OCI-LY7 (cell line): ENCODE measurements around the gene GPSM1. TPM values are rescaled to one million over a fixed set of nuclear protein-coding genes. Genes with fewer than 3 reads are reported as not detected.

Experiments used
- BruUV-seq: library from RNA; stranded (reverse); fragments of 400-500 nt; replicated peaks from 2 replicates; lab custom pipeline; 2021; lab: Mats Ljungman, UMichigan
- CTCF ChIA-PET: fragments of 300-600 bp; sonication (Branson Sonifier 250); formaldehyde crosslinking; loops from one replicate; lab custom pipeline; 2022; ENCODE audit warnings: antibody characterized with exemption; ENCODE audit not compliant: unreplicated experiment; lab: Charles Lee
- POLR2A ChIA-PET: fragments of 300-600 bp; sonication (Branson Sonifier 250); formaldehyde crosslinking; loops from one replicate; lab custom pipeline; 2022; ENCODE audit warnings: antibody characterized with exemption; lab: Charles Lee
- DNase-seq: peaks from one replicate; pipeline ENCODE4 v3.0.0-alpha.2; 2015; ENCODE audit warnings: low spot score
- H2AFZ ChIP-seq: fragments of 200-600 bp; sonication (generic), shearing (Covaris generic); 2 replicates; pipeline ENCODE4 v1.6.1; 2014; ENCODE audit warnings: mild to moderate bottlenecking, antibody characterized with exemption, low read length, moderate library complexity
- H3K27ac ChIP-seq: fragments of 200-600 bp; sonication (generic); 2 replicates; pipeline ENCODE4 v1.5.1; 2014; ENCODE audit warnings: mixed run types, low read depth, mild to moderate bottlenecking, moderate library complexity, low read length, inconsistent platforms; ENCODE audit not compliant: poor library complexity, severe bottlenecking
- H3K36me3 ChIP-seq: fragments of 200-600 bp; sonication (generic); 2 replicates; pipeline ENCODE4 v1.6.1; 2014; ENCODE audit warnings: mild to moderate bottlenecking, antibody characterized with exemption, low read length, moderate library complexity, mixed read lengths; ENCODE audit not compliant: insufficient read depth
- H3K4me1 ChIP-seq: fragments of 200-600 bp; sonication (generic); 2 replicates; pipeline ENCODE4 v1.5.1; 2014; ENCODE audit warnings: mild to moderate bottlenecking, low read length; ENCODE audit not compliant: insufficient read depth, poor library complexity, severe bottlenecking
- H3K4me2 ChIP-seq: fragments of 200-600 bp; sonication (generic); 2 replicates; pipeline ENCODE4 v1.6.1; 2014; ENCODE audit warnings: mild to moderate bottlenecking, low read length
- H3K4me3 ChIP-seq: fragments of 200-600 bp; sonication (generic); 2 replicates; pipeline ENCODE4 v1.5.1; 2014; ENCODE audit warnings: mild to moderate bottlenecking, low read depth, low read length; ENCODE audit not compliant: poor library complexity, severe bottlenecking
- H3K79me2 ChIP-seq: fragments of 200-600 bp; sonication (generic); 2 replicates; pipeline ENCODE4 v1.6.1; 2016; ENCODE audit warnings: low read depth, mild to moderate bottlenecking, low read length, moderate library complexity, mixed read lengths; ENCODE audit not compliant: insufficient read depth
- H3K9me2 ChIP-seq: fragments of 200-600 bp; sonication (generic); 2 replicates; pipeline ENCODE4 v1.6.1; 2016; ENCODE audit warnings: mild to moderate bottlenecking, low read length, mixed read lengths; ENCODE audit not compliant: insufficient read depth
- H3K9me3 ChIP-seq: fragments of 200-600 bp; sonication (generic); 2 replicates; pipeline ENCODE4 v1.6.1; 2014; ENCODE audit warnings: mild to moderate bottlenecking, mixed run types, low read length, mixed read lengths
- H4K20me1 ChIP-seq: fragments of 200-600 bp; sonication (generic); 2 replicates; pipeline ENCODE4 v1.6.1; 2014; ENCODE audit warnings: mild to moderate bottlenecking, antibody characterized with exemption, low read length, moderate library complexity, mixed read lengths; ENCODE audit not compliant: insufficient read depth
- CTCF ChIP-seq: fragments of 200-600 bp; sonication (generic); conservative IDR thresholded peaks from 2 replicates; pipeline ENCODE4 v1.5.1; 2014; ENCODE audit warnings: mild to moderate bottlenecking, antibody characterized with exemption, low read length, moderate library complexity, mixed read lengths
- EZH2phosphoT487 ChIP-seq: fragments of 200-600 bp; sonication (generic); IDR thresholded peaks from 2 replicates; pipeline ENCODE4 v1.6.1; 2018; ENCODE audit warnings: low read depth, borderline replicate concordance, mild to moderate bottlenecking, mixed run types, antibody characterized with exemption, low read length, moderate library complexity, mixed read lengths
- intact Hi-C: fragments of 100-400 bp; cut with micrococcal nuclease; formaldehyde crosslinking; loops from one replicate; pipeline ENCODE4 v1.10.0; 2022; ENCODE audit not compliant: unreplicated experiment
- total RNA-seq, 2 experiments: library from RNA; depleted of rRNA in 1 of 2; stranded (reverse); fragments of >200 nt in 1 of 2; shearing (Covaris generic) in 1 of 2; gene quantifications; 2 replicates each; pipeline ENCODE4 v1.2.3, GENCODE V29; 2014 to 2022

GPSM1 gene
- total RNA-seq, 2 experiments from 2014 or later: not detected

DNA sequence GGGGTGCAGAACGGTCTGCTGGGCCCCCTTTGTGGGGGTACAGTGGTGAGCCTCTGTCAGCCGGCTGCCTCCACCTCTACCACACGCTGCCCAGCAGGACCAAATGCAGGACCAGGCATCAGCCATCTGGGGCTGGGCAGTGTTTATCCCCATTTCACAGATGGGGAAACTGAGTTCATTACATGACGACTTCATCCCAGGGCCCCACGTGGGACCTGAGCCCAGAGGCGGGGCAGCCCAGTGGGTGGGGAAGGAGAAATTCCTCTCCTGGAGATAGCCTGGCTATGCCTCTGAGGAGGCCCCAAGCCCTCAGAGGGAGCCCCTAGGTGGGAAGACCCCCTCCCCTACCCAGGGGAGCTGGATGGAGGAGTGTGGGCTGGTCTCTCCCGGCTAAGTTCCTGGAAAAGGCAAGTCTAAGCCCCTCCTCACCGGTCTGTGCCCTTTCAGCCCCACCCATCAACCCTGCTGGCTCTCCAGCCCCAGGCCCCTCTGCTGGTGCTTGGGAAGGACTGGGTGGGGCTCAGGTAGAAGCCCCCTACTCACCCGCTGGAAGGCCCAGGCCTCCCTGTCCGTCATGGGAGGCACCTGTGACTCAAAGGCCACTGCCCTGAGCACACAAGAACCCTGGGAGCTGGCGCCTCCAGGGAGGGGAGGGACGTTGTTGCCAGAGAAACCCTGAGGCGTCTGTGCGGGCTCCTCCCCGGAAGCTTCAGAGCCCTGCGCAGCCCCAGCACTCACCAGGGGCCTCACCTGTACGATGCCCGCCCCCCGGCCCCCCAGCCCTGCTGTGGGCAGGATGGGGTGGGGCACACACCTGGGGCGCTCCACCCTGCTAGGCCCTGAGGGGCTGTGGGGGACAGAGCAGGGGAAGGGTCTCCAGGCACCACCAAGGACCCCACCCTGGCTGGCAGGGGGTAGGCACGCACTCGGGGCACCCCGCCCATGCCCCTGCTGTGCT, 16.0 kb upstream of the GPSM1 start:
- Histone ChIP-seq H3K4me3 (no peak overlapping the region), H3K36me3 (no peaks in the 10 kb centered on the region), H3K9me2 (no peaks in the 10 kb centered on the region), H2AFZ (no peak overlapping the region), H3K4me2 (no peak overlapping the region), H3K9me3 (peaks cover 20% of the 10 kb centered on the region), H3K79me2 (no peaks in the 10 kb centered on the region), H3K27ac (no peak overlapping the region), H4K20me1 (no peaks in the 10 kb centered on the region), H3K4me1 (no peaks in the 10 kb centered on the region)
- intact Hi-C loops: loop anchor here (1.0 kb wide), 1 partner anchor 89 kb away; the partner anchor contains the start of gene SNAPC4
- ChIA-PET POLR2A (no interaction called here), CTCF (no interaction called here)
- no TSS peak for BruUV-seq
- TF ChIP-seq CTCF (no peak), EZH2phosphoT487 (no peak)
- DNase-seq: no peak

GRCh38 chr9:136312009-136312375, 15.3 kb upstream of the GPSM1 start:
- Histone ChIP-seq H3K4me3 (no peak overlapping the region), H4K20me1 (no peaks in the 10 kb centered on the region), H3K27ac (no peak overlapping the region), H2AFZ (no peak overlapping the region), H3K36me3 (no peaks in the 10 kb centered on the region), H3K4me1 (no peaks in the 10 kb centered on the region), H3K4me2 (no peak overlapping the region), H3K9me3 (peaks cover 23% of the 10 kb centered on the region), H3K79me2 (no peaks in the 10 kb centered on the region), H3K9me2 (no peaks in the 10 kb centered on the region)
- BruUV-seq: no TSS peak
- intact Hi-C loops: loop anchor here (1.0 kb wide), 1 partner anchor 88 kb away; the partner anchor contains the start of gene SNAPC4
- ChIA-PET CTCF (no interaction called here), POLR2A (no interaction called here)
- TF ChIP-seq EZH2phosphoT487: no peak
- no peak for TF ChIP-seq CTCF
- DNase-seq: no peak

- Histone ChIP-seq H3K36me3 (no peaks in the 10 kb centered on the region), H2AFZ (no peak overlapping the region), H4K20me1 (no peaks in the 10 kb centered on the region), H3K27ac (no peak overlapping the region), H3K9me3 (peaks cover 23% of the 10 kb centered on the region), H3K4me3 (no peak overlapping the region), H3K4me2 (no peak overlapping the region), H3K79me2 (no peaks in the 10 kb centered on the region), H3K9me2 (no peaks in the 10 kb centered on the region), H3K4me1 (no peaks in the 10 kb centered on the region)
- intact Hi-C loops: loop anchor here (1.0 kb wide), 1 partner anchor 88 kb away; the partner anchor contains the start of gene SNAPC4
- no TSS peak for BruUV-seq
- no peak for TF ChIP-seq EZH2phosphoT487
- TF ChIP-seq CTCF: peak; percentile 67
- CTCF ChIA-PET: no interaction called here
- POLR2A ChIA-PET: no interaction called here
- peak; percentile 45 for DNase-seq
These were observed 14.9 kb upstream of the GPSM1 start for GRCh38 chr9:136312436-136312835.
